Esophagus squamous epithelium (tissue), 4 donors: Measurements from ENCODE around the gene PTPN13.

Source experiments
- POLR2A ChIP-seq, 4 donors: fragments of 450-650 bp; IDR thresholded peaks; one replicate each; pipeline ENCODE4 v1.6.1; 2017; ENCODE audit warnings: antibody characterized with exemption in 4 of 4, mild to moderate bottlenecking in 4 of 4, moderate library complexity in 3 of 4
- TF ChIP-seq, protein P1 (sequence below), 6 experiments: fragments of 450-650 bp in 4 of 6; fragments of 200-600 bp in 2 of 6; sonication (generic) in 2 of 6; IDR thresholded peaks; one replicate each; pipeline ENCODE4 v1.5.1; 2016 to 2019; ENCODE audit warnings: antibody characterized with exemption in 6 of 6, mild to moderate bottlenecking in 4 of 6, moderate library complexity in 4 of 6

DNA sequence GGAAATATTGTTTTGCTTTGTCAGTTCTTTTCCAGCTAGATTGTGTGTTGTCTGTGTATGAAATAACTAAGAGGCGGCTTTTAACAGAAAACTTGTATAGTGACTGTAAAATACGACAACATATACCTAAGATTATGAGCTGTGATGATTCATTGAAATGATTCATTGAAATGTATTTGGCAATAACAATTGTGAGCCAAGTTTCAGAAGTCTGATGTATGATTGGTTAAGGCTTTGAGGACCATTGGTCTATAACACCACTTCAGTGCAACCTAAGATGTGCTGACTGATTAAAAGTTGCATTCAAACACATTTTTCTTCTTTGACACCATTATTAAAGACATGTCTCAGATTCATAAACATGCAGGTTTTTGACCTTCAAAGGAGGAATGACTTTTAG lies 76.6 kb downstream of the PTPN13 start:
- TF ChIP-seq, protein P1, sequence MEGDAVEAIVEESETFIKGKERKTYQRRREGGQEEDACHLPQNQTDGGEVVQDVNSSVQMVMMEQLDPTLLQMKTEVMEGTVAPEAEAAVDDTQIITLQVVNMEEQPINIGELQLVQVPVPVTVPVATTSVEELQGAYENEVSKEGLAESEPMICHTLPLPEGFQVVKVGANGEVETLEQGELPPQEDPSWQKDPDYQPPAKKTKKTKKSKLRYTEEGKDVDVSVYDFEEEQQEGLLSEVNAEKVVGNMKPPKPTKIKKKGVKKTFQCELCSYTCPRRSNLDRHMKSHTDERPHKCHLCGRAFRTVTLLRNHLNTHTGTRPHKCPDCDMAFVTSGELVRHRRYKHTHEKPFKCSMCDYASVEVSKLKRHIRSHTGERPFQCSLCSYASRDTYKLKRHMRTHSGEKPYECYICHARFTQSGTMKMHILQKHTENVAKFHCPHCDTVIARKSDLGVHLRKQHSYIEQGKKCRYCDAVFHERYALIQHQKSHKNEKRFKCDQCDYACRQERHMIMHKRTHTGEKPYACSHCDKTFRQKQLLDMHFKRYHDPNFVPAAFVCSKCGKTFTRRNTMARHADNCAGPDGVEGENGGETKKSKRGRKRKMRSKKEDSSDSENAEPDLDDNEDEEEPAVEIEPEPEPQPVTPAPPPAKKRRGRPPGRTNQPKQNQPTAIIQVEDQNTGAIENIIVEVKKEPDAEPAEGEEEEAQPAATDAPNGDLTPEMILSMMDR (IDR thresholded peaks at IDR 0.05) = no peak
- no peak for TF ChIP-seq POLR2A (IDR thresholded peaks at IDR 0.05)
